NCI-H524 treated with DMSO at 0.1 percent for 48 hours (cell line): ENCODE data around the gene GPC1.
"Not testable (repeated sequence)": the region's sequence is repeated elsewhere in the genome, so short reads cannot be mapped to it uniquely, and the experiment has no call there.

ENCODE experiments used
- DNase-seq: peaks from one replicate; lab custom pipeline; 2025; lab: John Stamatoyannopoulos, UW

Gene GPC1

GRCh38 chr2:240467659-240468302 is 32.3 kb downstream of the GPC1 start:
- no peak for DNase-seq

- DNase-seq = no peak
Measured at GRCh38 chr2:240468303-240469238, 33.1 kb downstream of the GPC1 start.

GRCh38 chr2:240469239-240469636 is 33.8 kb downstream of the GPC1 start:
- no peak for DNase-seq

- no peak for DNase-seq
Measured at GRCh38 chr2:240469740-240470139, 34.3 kb downstream of the GPC1 start.

- DNase-seq = no peak
Measured at GRCh38 chr2:240472078-240472790, 36.8 kb downstream of the GPC1 start.

GRCh38 chr2:240473211-240473610 is 37.7 kb downstream of the GPC1 start:
- DNase-seq = no peak

- DNase-seq = no peak
Measured at GRCh38 chr2:240477916-240478315, 42.5 kb downstream of the GPC1 start.

GRCh38 chr2:240478346-240479110 is 43.1 kb downstream of the GPC1 start:
- no peak for DNase-seq

- DNase-seq = no peak
Measured at GRCh38 chr2:240479111-240479501, 43.6 kb downstream of the GPC1 start.

GRCh38 chr2:240480834-240481623 is 45.6 kb downstream of the GPC1 start:
- no peak for DNase-seq

- no peak for DNase-seq
Measured at GRCh38 chr2:240481720-240482119, 46.3 kb downstream of the GPC1 start.

- no peak for DNase-seq
Measured at GRCh38 chr2:240482141-240482540, 46.7 kb downstream of the GPC1 start.

GRCh38 chr2:240491483-240491882 is 56.0 kb downstream of the GPC1 start:
- no peak for DNase-seq

- DNase-seq = no peak
Measured at GRCh38 chr2:240494194-240494793, 58.8 kb downstream of the GPC1 start.

- DNase-seq = not testable (repeated sequence)
Measured at GRCh38 chr2:240494942-240495341, 59.5 kb downstream of the GPC1 start.

GRCh38 chr2:240497082-240497481 is 61.6 kb downstream of the GPC1 start:
- DNase-seq = not testable (repeated sequence)

- DNase-seq = no peak
Measured at GRCh38 chr2:240498171-240498957, 62.9 kb downstream of the GPC1 start.

GRCh38 chr2:240498958-240499260 is 63.4 kb downstream of the GPC1 start:
- no peak for DNase-seq

- no peak for DNase-seq
Measured at GRCh38 chr2:240499309-240500301, 64.1 kb downstream of the GPC1 start.
